ENCODE measurements around the gene EEFSEC.

- no peak for TF ChIP-seq POLR2AphosphoS5 (IDR thresholded peaks at IDR 0.05)
- TF ChIP-seq CTCF (IDR thresholded peaks at IDR 0.05): no peak
- TF ChIP-seq POLR2A (IDR thresholded peaks at IDR 0.05): no peak
- no peak for TF ChIP-seq EP300 (IDR thresholded peaks at IDR 0.05)
Measured at GRCh38 chr3:128207951-128208350, 54.7 kb downstream of the EEFSEC start.
